Esophagus muscularis mucosa (tissue), 3 donors: ENCODE results near the gene CFAP74.

Source experiments
- POLR2AphosphoS5 ChIP-seq, 2 donors: sonication (generic); formaldehyde crosslinking; IDR thresholded peaks; one replicate each; pipeline ENCODE4 v1.6.1; 2017; ENCODE audit warnings: antibody characterized with exemption in 2 of 2
- TF ChIP-seq, protein P1 (sequence below), 3 experiments: fragments of 200-600 bp in 2 of 3; fragments of 450-650 bp in 1 of 3; sonication (generic) in 2 of 3; IDR thresholded peaks; one replicate each; pipeline ENCODE4 v1.5.1; 2017 to 2019; ENCODE audit warnings: antibody characterized with exemption in 3 of 3, mild to moderate bottlenecking in 2 of 3, moderate library complexity in 1 of 3

DNA sequence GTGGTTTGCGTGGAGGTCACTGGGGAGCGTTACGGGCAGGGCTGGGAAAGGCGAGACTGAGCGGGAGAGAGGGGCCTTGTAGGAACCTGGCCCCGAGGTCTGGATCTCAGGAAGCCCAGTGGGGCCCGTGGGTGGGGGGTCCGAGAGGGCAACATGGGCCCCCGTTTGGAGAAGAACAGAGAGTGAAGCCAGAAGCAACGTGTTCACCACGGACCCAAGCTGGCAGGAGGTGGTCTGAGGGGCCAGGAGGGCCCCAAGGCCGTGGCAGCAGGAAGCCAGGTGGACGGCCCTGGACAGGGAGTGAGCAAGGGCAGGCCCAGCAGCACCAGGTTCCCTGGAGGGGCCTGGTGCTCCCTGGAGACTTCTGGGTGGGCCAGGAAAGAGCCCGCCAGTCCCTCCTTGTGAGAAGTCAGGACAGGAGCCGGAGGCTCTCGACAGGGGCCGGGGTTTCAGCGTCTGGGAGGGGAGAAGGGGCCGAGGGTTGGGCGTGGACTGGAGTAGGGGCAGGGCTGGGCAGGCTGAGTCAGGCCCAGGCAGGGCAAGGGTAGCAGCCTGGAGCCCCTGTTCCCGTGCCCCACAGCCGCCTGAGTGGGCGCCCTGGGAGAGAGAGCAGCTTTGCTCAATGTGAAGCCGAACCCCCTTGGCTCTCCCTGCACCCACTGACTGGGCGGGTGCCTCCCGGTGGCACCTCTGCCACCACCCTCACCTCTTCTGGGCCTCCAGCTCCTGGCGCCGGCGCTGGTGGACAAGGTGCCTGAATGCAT, 33.5 kb downstream of the CFAP74 start:
- TF ChIP-seq, protein P1, sequence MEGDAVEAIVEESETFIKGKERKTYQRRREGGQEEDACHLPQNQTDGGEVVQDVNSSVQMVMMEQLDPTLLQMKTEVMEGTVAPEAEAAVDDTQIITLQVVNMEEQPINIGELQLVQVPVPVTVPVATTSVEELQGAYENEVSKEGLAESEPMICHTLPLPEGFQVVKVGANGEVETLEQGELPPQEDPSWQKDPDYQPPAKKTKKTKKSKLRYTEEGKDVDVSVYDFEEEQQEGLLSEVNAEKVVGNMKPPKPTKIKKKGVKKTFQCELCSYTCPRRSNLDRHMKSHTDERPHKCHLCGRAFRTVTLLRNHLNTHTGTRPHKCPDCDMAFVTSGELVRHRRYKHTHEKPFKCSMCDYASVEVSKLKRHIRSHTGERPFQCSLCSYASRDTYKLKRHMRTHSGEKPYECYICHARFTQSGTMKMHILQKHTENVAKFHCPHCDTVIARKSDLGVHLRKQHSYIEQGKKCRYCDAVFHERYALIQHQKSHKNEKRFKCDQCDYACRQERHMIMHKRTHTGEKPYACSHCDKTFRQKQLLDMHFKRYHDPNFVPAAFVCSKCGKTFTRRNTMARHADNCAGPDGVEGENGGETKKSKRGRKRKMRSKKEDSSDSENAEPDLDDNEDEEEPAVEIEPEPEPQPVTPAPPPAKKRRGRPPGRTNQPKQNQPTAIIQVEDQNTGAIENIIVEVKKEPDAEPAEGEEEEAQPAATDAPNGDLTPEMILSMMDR (IDR thresholded peaks at IDR 0.05) = no peak
- TF ChIP-seq POLR2AphosphoS5 (IDR thresholded peaks at IDR 0.05) = no peak
